GM21825 (cell line): ENCODE results near the gene MYO1F.

ENCODE experiments used
- ATAC-seq: cut with Tn5 transposase; IDR thresholded peaks from one replicate; pipeline ENCODE4 v1.9.1; 2021; ENCODE audit warnings: mild to moderate bottlenecking, moderate library complexity; ENCODE audit not compliant: unreplicated experiment

MYO1F gene

DNA sequence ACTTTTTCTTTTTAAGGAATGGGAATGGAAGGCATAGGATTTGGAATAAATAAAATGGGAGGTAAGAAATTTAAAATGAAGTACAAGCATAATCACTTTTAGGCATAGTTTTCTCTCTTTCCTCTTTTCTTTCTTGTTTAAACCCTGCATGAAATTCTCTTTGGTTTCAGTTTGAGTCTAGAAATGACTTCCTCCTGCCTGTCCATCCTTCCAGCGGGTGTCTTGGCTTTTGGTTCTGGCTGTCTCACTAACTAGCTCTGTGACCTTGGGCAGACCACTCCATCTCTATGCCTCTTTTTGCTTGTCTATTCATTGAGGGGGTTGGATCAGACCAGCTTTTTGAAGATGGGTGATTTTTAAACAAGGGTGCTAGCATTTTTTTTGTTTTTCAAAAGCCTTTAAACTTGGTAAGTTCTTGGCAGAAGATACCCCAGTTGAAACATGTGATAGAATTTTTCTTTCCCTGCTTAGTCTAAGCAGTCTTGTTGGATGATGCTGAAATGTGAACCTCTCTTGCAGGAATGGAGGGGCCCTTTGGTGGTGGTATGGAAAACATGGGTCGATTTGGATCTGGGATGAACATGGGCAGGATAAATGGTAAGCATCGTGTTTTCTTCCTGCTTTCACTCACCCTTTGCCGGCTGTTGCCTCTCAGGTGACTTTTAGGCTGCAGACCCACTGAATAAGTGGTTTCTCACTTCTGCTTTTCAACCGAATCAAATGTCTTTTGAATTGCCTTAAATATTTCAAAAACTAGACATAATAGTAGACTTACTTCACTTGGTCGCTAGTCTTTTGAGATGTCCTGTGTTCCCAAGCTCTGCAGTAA lies 103.4 kb downstream of the MYO1F start:
- peak; percentile 52 for ATAC-seq
